Fibroblast of mammary gland (primary cell): ENCODE data around the gene TTC6.

Source experiments
- DNase-seq: peaks from one replicate; pipeline ENCODE4 v3.0.0-alpha.2; 2010; ENCODE audit warnings: low read depth
- H3K4me3 ChIP-seq: 2 replicates; pipeline ENCODE4 v1.5.1; 2011; ENCODE audit warnings: low read depth, mild to moderate bottlenecking, low read length, moderate library complexity; ENCODE audit not compliant: control insufficient read depth
- TF ChIP-seq, protein P1 (sequence below): conservative IDR thresholded peaks from 2 replicates; pipeline ENCODE4 v1.5.1; 2011; ENCODE audit warnings: low read depth, low read length, inconsistent platforms; ENCODE audit not compliant: control insufficient read depth, insufficient read depth

The TTC6 gene

DNA sequence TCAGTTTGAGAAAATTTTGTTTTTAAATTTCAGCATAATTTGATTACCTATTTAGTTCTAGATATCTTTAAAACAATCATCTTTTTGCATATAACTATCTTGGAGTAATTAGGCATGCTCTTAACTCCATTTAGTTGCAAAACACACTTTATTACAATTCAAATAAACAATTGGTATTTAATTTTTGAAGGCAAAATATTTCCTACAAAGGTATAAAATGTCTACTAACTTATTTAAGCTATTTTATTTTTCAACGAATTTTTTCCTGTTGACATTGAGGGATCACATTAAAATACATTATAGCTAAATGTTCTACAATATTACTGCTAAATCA lies 8.7 kb upstream of the TTC6 start:
- DNase-seq = no peak
- TF ChIP-seq, protein P1, sequence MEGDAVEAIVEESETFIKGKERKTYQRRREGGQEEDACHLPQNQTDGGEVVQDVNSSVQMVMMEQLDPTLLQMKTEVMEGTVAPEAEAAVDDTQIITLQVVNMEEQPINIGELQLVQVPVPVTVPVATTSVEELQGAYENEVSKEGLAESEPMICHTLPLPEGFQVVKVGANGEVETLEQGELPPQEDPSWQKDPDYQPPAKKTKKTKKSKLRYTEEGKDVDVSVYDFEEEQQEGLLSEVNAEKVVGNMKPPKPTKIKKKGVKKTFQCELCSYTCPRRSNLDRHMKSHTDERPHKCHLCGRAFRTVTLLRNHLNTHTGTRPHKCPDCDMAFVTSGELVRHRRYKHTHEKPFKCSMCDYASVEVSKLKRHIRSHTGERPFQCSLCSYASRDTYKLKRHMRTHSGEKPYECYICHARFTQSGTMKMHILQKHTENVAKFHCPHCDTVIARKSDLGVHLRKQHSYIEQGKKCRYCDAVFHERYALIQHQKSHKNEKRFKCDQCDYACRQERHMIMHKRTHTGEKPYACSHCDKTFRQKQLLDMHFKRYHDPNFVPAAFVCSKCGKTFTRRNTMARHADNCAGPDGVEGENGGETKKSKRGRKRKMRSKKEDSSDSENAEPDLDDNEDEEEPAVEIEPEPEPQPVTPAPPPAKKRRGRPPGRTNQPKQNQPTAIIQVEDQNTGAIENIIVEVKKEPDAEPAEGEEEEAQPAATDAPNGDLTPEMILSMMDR = no peak

GRCh38 chr14:37587131-37587803 lies 8.2 kb upstream of the TTC6 start:
- H3K4me3 ChIP-seq = no peak overlapping the region
- no peak for DNase-seq
- TF ChIP-seq, protein P1 = no peak

More for the DNA sequence above, 8.7 kb upstream of the TTC6 start:
- H3K4me3 ChIP-seq = no peak overlapping the region

GRCh38 chr14:37587881-37588666 lies 7.4 kb upstream of the TTC6 start:
- H3K4me3 ChIP-seq = no peak overlapping the region
- DNase-seq = no peak
- TF ChIP-seq, protein P1 = no peak

- H3K4me3 ChIP-seq = no peak overlapping the region
- TF ChIP-seq, protein P1 = no peak
- DNase-seq = no peak
Measured at GRCh38 chr14:37588667-37588955, 6.8 kb upstream of the TTC6 start.

DNA sequence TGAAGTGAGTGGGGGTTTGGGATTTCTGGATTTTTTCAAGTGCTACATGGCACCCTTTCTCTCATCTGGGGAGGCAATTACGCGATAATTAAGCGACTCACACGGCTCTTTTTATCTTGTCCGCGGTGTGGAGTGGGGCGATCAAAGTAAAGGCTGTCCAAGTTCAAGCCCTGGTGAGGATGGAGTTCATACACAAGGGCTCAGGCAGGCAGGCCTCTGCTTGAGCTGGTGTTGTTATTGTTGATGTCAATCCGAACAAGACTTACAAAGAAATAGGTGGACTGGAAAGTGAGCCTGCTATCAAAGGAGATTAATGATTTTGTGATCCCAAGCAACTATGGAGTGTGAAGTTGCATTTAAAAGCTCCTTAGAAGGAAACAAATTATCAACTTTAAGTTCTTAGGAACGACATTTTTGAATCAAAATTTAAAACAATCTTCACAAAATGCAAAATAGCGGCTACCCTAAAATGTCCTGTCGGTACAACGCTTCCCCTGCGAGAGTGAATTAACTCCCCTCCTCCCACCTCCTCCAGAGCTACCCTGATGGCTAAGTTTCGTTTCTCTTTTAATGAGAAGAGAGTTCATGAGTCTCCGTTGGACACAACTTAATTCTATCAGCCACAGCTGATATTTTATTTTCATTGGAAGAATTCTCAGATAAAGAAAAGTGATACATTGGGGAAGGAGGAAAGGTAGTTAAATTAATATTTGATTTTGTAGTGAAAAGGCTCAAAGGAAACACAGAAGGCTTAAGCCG lies 6.3 kb upstream of the TTC6 start:
- no peak for DNase-seq
- H3K4me3 ChIP-seq = no peak overlapping the region
- TF ChIP-seq, protein P1 = no peak

DNA sequence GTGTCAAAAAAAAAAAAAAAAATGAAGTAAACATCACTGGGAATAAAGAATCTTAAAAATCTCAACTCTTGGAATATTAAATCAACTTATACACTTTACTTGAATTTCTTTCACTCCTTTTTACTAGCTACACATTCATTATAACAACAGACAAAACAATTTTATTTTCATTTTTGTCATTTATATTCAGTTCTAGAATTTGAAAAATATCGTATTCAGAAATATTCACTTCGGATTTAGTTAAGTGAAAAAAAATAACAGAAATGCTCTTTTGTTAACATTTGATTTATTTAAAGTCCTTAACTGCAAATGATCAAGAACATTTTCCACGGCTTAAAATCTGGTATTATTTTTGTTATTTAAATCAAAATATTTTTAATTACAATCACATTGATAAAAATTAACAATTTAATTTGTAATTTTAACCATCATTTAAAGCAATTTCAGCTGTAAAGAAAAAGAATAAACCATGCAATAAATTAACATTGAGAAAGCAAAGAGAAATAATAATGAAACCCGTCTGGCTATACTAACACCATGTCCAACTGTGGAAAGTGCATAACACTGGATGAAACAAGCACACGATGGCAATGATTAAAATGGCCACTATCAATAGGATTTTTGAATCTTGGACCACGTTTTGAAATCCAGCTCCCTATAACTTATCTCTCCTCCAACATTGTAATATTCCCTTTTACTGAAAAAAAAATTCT lies 5.6 kb upstream of the TTC6 start:
- TF ChIP-seq, protein P1 = no peak
- no peak for DNase-seq
- H3K4me3 ChIP-seq = no peak overlapping the region
